Measurements from ENCODE around the gene CLEC20A. TPM values are rescaled to one million over a fixed set of nuclear protein-coding genes. Genes with fewer than 3 reads are reported as not detected.

CLEC20A gene
- total RNA-seq, 4 donors from 2014 or later: not detected

DNA sequence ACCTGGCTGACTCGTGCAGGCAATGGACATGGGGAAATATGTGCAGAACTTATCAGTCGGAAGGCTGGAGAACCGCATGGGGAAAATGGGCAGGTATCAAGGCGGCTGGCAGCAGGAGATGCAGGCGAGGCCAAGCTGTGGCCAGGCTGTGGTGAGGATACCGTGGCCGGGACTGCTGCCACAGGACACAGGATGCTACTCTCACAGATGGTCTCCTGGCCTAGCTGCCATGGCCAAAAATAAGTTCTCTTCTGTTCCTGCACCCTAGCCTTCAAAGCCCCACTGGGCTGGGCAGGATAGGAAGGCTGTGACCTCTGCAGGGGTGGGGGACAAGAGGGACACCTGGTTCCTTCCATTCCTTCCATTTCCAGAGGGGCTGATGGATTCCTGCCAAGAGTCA lies 42.5 kb upstream of the CLEC20A start:
- no peak overlapping the region for H3K4me3 ChIP-seq
- TF ChIP-seq EP300 (IDR thresholded peaks at IDR 0.05): no peak
- TF ChIP-seq, protein P1, sequence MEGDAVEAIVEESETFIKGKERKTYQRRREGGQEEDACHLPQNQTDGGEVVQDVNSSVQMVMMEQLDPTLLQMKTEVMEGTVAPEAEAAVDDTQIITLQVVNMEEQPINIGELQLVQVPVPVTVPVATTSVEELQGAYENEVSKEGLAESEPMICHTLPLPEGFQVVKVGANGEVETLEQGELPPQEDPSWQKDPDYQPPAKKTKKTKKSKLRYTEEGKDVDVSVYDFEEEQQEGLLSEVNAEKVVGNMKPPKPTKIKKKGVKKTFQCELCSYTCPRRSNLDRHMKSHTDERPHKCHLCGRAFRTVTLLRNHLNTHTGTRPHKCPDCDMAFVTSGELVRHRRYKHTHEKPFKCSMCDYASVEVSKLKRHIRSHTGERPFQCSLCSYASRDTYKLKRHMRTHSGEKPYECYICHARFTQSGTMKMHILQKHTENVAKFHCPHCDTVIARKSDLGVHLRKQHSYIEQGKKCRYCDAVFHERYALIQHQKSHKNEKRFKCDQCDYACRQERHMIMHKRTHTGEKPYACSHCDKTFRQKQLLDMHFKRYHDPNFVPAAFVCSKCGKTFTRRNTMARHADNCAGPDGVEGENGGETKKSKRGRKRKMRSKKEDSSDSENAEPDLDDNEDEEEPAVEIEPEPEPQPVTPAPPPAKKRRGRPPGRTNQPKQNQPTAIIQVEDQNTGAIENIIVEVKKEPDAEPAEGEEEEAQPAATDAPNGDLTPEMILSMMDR (IDR thresholded peaks at IDR 0.05): no peak
- TF ChIP-seq POLR2A (IDR thresholded peaks at IDR 0.05; ENCODE audit: low read depth): no peak
- TF ChIP-seq POLR2AphosphoS5 (IDR thresholded peaks at IDR 0.05): no peak
- intact Hi-C loops (cut with DNase I): no loop called here

DNA sequence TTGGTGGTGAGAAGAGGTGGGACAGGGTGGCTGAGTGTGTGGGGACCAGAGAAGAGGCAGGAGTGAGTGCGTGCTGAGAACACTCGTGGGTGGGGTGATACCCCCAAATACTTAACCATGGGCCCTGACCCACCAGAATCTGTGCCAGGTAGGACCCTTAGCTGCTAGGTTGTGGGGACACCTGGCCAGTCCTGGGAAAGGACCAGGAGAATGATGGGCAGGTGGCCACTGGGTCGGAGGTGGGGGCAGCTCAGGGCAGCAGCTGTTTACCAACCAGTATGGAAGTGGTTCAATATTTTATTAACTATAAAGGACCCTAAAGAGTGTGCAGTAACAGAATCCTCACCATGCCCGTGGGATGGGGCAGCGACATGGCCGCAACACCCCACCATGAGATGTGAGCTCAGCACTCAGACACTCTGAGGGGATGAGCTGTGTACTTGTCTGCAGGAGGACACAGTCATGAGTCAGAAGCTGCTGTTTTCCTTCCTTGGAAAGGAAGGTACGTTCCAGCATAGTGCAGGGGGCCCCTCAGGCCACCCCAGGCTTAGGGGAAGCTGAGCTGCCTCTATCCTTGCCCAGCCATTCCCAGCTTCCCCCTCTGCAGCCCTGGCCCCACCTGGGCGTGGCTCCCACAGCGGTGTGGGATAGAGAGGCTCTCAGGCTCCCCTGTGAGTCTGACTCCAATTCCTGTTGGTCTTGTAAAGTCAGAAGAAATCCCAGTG lies 41.6 kb upstream of the CLEC20A start:
- Histone ChIP-seq H3K27ac (replicated peaks in 1 of 4) (no peak overlapping the region), H3K9me3 (no peaks in the 10 kb centered on the region), H3K4me3 (no peak overlapping the region), H3K4me1 (peaks cover 12 to 27% (median 25%) of the 10 kb centered on the region in 4 donors), H3K27me3 (no peaks in the 10 kb centered on the region), H3K36me3 (no peaks in the 10 kb centered on the region)
- DNase-seq (ENCODE audit: extremely low spot score): no peak
- TF ChIP-seq EP300 (IDR thresholded peaks at IDR 0.05) (no peak), POLR2AphosphoS5 (IDR thresholded peaks at IDR 0.05) (no peak)
- WGBS: 91% methylated on average over 8 of the region's 9 CpGs
- intact Hi-C loops (cut with DNase I): no loop called here

More for the DNA sequence above, 42.5 kb upstream of the CLEC20A start:
- H3K36me3 ChIP-seq: no peaks in the 10 kb centered on the region
- H3K27ac ChIP-seq (replicated peaks in 1 of 4): no peak overlapping the region
- peaks cover 20 to 35% (median 28%) of the 10 kb centered on the region in 4 donors for H3K4me1 ChIP-seq
- no peaks in the 10 kb centered on the region for H3K9me3 ChIP-seq
- no peak for DNase-seq (ENCODE audit: extremely low spot score)
- no peaks in the 10 kb centered on the region for H3K27me3 ChIP-seq
- 90% methylated on average over 7 of the region's 7 CpGs for WGBS

DNA sequence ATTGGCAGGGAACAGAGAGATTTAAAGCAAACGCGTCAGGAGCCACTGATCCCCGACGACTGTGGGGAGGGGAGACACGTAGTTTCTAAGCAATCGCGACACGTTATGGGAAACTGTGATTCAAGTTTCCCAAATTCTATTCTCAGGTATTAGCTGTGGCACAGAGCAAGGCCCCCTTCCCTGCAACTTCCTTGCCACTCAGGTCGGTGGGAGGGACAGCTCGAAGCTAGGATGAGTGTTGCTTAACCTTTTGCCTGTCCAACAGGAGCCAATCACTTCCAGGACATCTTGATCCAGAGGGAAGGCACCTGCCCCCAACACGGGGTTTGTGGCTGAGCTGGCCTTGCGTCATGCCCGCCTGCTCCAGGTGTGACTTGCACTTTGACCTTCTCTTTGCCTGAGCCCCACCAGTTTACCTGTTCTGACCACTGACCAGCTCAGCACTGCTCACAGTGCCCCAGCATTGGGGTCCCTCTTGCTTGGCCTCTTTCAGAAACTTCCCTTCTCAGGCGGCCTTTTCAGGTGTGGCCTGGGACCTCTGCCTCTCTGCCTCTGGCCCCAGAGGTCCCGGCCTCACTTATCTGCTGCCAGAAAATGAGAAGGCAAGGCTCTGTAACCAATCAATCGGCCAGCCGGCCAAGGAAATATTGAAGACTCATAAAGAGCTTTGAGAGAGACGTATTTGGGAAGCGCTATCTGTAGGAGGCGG lies 40.8 kb upstream of the CLEC20A start:
- intact Hi-C loops (cut with DNase I): no loop called here
- no peaks in the 10 kb centered on the region for H3K9me3 ChIP-seq
- H3K27ac ChIP-seq (replicated peaks in 1 of 4): no peak overlapping the region
- WGBS: 85% methylated on average over 17 of the region's 20 CpGs
- peaks cover 9 to 22% (median 21%) of the 10 kb centered on the region in 4 donors for H3K4me1 ChIP-seq
- H3K4me3 ChIP-seq: no peak overlapping the region
- H3K27me3 ChIP-seq: no peaks in the 10 kb centered on the region
- no peaks in the 10 kb centered on the region for H3K36me3 ChIP-seq
- DNase-seq (ENCODE audit: extremely low spot score): no peak
- TF ChIP-seq EP300 (IDR thresholded peaks at IDR 0.05) (no peak), POLR2AphosphoS5 (IDR thresholded peaks at IDR 0.05) (no peak), POLR2A (IDR thresholded peaks at IDR 0.05; ENCODE audit: low read depth) (no peak)
- TF ChIP-seq, protein P1 (IDR thresholded peaks at IDR 0.05): no peak

DNA sequence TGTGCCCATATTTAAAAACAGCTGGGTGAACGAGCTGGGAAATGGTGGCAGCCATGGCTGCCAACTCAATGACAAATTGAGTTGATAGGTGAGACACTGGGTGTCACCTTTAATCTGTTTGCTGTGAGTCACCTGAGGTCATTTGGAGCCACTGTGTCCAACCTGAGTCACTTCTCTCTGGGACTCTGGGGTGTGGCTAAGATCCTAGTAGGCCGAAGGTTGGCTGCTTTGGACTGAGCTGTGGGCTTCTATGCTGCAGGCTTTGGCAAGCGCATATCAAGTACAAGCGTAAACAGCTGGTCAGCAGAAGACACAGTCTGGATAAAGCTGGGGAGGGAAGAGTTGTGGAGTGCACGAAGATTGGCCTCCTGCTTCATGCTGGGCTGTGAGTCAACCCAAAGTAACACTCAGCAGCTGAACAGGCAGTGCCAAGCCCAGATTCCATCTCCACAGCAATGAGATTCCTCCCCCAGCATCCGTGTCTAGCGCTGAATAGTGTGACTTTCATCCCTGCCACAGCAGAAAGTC lies 40.1 kb upstream of the CLEC20A start:
- no peaks in the 10 kb centered on the region for H3K9me3 ChIP-seq
- H3K27me3 ChIP-seq: no peaks in the 10 kb centered on the region
- intact Hi-C loops (cut with DNase I): no loop called here
- no peak overlapping the region for H3K4me3 ChIP-seq
- peaks cover 14 to 24% (median 21%) of the 10 kb centered on the region in 4 donors for H3K4me1 ChIP-seq
- H3K27ac ChIP-seq (replicated peaks in 1 of 4): peak overlapping the region in 1 of 4 donors; percentile 26
- TF ChIP-seq EP300 (IDR thresholded peaks at IDR 0.05) (no peak), POLR2AphosphoS5 (IDR thresholded peaks at IDR 0.05) (no peak), POLR2A (IDR thresholded peaks at IDR 0.05; ENCODE audit: low read depth) (no peak)
- TF ChIP-seq, protein P1 (IDR thresholded peaks at IDR 0.05): no peak
- whole genome bisulfite sequencing: 67% methylated on average over 4 of the region's 7 CpGs
- no peaks in the 10 kb centered on the region for H3K36me3 ChIP-seq
- DNase-seq (ENCODE audit: extremely low spot score): no peak

DNA sequence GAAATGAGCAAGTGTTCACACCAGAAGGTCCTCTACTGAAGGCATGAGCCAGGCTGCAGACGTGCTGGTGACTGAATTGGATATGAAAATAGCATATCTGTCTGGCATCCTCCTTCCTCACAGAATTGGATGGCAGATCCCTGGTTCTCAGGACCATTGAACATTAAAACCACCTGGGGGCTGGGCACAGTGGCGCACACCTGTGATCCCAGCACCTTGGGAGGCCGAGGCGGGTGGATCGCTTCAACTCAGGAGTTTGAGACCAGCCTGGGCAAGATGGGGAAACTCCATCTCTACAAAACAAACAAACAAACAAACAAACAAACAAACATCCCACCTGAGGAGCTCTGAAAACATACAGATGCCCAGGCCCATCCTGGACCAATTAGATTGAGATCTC lies 39.6 kb upstream of the CLEC20A start:
- intact Hi-C loops (cut with DNase I): no loop called here
- H3K27ac ChIP-seq (replicated peaks in 1 of 4): peak overlapping the region in 1 of 4 donors; percentile 26
- no peaks in the 10 kb centered on the region for H3K9me3 ChIP-seq
- DNase-seq (ENCODE audit: extremely low spot score): no peak
- no peaks in the 10 kb centered on the region for H3K27me3 ChIP-seq
- no peak overlapping the region for H3K4me3 ChIP-seq
- peaks cover 12 to 21% (median 17%) of the 10 kb centered on the region in 4 donors for H3K4me1 ChIP-seq
- no peak for TF ChIP-seq POLR2AphosphoS5 (IDR thresholded peaks at IDR 0.05)
- no peak for TF ChIP-seq POLR2A (IDR thresholded peaks at IDR 0.05; ENCODE audit: low read depth)
- TF ChIP-seq, protein P1 (IDR thresholded peaks at IDR 0.05): no peak
- no peak for TF ChIP-seq EP300 (IDR thresholded peaks at IDR 0.05)
- no peaks in the 10 kb centered on the region for H3K36me3 ChIP-seq
- WGBS: 91% methylated on average over 5 of the region's 5 CpGs
